Raji (cell line): Measurements from ENCODE around the gene NUB1.

Experiments used
- POLR2A ChIP-seq: IDR thresholded peaks from 2 replicates; pipeline ENCODE4 v1.6.1; 2011; ENCODE audit warnings: low read depth, low read length, control low read depth; ENCODE audit not compliant: insufficient read depth

NUB1 gene

GRCh38 chr7:151351967-151352366 is 10.4 kb downstream of the NUB1 start:
- TF ChIP-seq POLR2A: no peak

DNA sequence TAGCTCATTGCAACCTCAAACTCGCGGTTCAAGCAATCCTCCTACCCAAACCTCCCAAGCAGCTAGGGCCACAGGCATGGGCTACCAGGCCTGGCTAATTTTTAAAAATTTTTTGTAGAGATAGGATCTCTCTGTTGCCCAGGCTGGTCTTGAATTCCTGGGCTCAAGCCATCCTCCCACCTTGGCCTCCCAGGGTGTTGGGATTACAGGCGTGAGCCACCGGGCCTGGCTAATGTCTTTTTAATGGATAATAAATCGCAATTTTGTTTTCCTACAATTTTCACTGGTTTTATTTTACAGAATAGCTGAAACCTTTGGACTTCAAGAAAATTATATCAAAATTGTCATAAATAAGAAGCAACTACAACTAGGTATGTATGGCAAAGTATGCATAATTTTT is 10.9 kb downstream of the NUB1 start:
- TF ChIP-seq POLR2A: no peak

DNA sequence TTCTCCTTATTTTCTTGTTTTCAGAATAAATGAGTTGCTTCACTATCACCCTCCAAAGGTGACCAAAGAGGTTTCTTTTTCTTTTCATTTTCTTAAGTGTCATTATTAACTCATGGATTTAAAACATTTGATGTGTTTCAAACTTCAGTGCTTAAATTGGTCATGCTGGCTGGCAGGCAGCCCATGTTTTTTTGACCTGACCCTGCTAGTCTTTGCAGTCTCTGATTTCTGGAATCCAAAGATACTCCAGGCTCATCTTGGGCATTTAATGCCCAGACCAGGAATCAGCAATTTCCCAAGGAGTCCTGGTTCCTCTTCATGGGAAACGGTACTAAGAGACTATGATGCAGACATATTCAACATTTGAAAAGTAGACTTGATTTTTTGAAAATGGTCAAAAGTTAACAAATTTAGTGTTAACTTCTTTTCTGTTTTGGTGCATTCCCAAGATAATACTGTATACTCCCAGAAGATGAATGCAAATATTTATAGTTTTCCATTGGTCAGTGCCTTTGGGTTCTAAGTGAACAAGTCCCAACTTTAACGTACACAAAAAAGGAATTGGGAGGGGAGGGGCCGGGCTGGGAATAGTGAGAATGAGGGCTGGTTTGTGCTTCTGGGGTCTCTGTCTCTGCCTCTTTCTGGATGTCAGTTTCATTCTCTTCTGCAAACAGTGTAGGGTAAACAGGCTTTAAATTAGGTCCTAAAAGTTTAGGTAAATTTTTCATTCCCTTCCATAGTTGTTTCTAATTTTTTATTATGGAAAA is 19.8 kb downstream of the NUB1 start:
- no peak for TF ChIP-seq POLR2A

GRCh38 chr7:151363182-151363581 is 21.6 kb downstream of the NUB1 start:
- TF ChIP-seq POLR2A: no peak

DNA sequence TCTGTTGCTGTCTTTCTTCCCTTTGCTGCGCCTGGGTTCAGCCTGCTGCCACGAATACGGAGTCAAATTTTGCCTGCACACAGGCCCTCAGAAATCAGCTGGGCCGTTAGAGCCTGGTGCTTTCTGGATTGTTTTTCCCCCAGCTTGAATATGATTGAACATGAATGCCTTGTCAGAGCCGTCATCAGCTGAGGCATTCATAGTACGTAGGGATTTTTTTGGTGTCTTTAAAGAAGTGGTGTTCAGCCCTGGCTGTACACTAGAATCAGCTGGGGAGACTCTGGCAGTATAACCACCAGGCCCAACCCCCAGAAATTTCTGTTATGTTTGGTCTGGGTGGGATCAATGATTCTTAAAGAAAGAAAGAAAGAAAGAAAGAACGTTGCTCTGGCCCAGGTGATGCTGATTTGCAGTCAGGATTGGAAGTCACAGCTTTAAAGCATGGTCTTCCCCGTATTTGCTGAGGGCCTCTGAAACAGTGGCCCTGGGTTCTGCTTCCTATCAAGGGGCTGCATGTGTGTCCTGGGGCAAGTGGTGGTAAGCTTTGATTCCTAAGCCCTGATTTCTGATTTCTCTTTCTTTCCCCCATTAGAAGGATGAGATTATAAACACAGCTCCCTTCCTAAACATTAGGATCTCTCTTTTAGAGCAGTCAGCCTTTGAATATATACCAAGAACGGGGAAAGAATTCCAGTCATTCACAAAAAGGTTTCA is 24.7 kb downstream of the NUB1 start:
- no peak for TF ChIP-seq POLR2A

DNA sequence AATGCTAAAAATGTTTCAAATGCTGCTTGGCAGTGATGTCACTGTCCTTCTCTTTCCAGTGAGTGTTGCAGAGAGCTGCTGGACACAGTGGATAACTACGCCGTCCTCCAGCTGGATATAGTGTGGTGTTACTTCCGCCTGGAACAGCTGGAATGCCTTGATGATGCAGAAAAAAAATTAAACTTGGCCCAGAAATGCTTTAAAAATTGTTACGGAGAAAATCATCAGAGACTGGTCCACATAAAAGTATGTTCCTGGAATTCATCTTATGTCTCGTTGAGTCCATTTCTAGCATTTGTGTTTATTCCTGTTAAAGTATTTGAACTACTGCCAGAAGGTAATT is 25.2 kb downstream of the NUB1 start:
- no peak for TF ChIP-seq POLR2A

DNA sequence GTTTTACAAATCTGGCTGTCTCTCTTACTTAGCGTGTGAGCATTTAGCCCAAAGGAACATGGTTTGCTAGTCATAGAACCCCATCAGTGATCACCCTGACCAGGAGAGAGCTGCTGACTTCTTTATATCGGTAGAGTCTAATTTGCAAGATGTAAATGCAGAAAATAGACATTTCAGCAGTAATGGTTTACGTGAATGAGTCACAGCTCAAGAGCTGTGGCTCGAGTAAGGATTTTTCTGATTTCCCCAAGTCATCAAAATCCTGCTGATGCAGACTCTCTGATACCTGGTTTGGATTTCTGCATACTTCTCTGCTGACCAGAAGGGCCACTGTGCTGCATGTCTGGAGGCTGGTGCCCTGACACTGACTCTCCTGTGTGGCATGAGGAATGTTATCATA is 25.7 kb downstream of the NUB1 start:
- no peak for TF ChIP-seq POLR2A

DNA sequence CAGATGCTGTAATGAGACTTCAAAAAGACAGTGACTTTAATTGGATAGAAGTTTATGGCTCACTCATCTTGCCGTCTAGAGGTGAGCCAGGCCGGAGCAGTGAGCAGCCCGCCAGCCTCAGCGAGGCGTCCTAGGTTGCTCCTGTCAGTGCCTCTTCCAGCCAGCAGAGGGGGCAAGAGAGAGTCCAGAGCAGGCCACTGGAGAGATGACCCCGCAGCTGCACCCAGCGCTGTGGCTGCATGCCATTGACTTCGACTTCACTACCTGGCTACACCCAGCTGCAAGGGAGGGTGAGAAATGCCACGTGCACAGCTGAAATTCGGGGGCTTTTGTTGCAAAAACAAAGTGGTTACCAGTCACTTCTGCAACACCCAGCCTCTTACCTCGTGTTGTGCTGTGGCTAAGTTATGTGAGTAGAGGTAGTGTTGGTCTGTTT is 26.5 kb downstream of the NUB1 start:
- TF ChIP-seq POLR2A: no peak

- no peak for TF ChIP-seq POLR2A
These were observed 29.7 kb downstream of the NUB1 start for GRCh38 chr7:151371266-151371665.

DNA sequence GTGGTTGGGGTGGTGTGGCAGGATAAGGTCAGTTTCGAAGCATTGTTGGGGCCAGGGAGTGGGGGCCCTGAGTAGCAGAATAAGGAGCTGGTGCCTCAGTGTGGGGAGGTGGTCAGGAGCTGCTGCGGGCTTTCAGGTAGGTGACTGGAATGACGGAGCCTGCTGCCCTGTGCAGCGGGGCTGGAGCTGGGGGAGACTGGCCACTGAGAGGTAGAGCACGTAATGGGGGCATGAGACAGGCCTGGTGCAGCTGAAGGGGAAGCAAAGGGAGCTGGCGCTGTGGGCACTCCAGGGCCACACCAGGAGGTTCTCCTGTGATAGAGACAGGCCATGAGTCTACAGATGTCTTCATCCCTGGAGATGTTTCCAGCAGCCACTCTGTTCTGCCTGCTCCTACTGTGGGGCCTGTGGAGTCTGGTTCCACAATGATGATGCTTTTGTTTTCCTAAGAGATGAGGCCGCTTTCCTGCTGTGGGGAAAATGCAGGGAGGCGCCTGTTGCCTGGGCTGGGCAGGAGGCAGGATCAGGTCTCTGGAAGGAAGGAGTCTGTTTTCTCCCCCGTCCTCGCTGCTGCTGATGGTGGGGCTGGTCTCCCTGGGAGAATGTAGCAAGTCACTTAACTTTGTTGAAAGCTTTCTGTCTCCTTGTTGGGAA is 31.1 kb downstream of the NUB1 start:
- no peak for TF ChIP-seq POLR2A

GRCh38 chr7:151373599-151373998 is 32.0 kb downstream of the NUB1 start:
- no peak for TF ChIP-seq POLR2A

GRCh38 chr7:151374139-151374538 is 32.5 kb downstream of the NUB1 start:
- TF ChIP-seq POLR2A: no peak

- no peak for TF ChIP-seq POLR2A
These were observed 33.1 kb downstream of the NUB1 start for GRCh38 chr7:151374726-151375125.

GRCh38 chr7:151375530-151376217 is 34.1 kb downstream of the NUB1 start:
- TF ChIP-seq POLR2A: no peak

GRCh38 chr7:151376218-151376902 is 34.7 kb downstream of the NUB1 start:
- no peak for TF ChIP-seq POLR2A
